Measurements from ENCODE around the gene TEP1.

The TEP1 gene

DNA sequence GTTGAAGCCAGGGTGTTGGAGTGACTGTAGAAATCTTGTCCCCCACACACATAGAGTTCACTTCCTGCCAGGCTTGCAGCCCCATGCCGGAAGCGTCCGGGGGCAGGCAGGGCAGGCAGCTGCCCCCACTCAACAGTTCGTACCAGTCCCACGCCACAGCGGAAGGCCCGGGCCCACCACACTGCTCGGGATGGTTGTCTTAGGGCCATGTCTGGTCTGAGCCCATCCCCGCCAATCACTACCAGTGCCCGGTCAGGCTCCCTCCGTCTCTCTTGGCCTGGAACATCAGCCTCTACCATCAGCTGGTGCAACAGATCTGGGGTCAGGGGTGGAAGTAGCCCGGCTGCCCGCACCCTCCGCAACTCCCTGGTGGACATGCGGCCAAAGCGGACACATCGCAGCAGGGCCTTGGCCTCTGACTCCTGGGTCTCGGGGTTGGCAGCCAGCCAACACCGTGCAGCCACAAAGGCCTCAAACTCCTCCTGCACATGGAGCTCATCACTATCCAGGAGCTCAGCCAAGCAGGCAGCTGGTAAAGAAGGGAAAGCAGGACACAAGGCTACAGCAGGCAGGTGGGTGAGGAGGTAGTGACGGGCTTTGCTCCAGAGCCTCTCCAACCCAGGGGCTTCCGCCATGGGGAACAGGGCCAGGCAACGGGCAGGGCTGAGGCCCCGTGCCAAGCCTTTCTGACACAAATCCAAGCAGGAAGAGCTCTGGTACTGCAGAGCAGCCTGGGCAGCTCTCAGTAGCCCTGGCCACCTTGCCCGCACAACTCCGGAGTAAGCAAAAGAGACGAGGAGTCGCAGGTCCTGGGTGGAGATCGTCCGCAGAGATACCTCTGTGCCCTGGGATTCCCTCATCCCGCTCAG is 16.7 kb upstream of the TEP1 start:
- no peak for DNase-seq

DNA sequence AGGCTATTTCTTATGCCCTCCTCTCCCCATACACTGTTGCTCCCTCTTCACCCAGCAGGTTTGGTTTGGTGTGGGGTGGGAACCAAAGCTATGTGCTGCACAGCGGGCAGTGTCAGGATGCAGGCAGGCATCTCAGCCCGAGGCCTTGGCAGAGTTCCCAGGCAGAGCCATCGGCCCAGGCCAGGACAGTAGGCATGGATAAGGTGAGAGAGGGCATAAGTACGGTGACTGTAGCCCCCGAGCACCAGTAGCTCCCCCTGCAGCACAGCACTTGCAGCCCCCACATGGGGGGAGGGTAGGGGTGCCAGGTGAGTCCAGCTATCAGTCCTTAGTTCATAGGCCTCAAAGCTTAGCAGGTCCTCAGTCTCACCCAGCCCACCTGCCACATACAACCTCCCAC is 15.5 kb upstream of the TEP1 start:
- DNase-seq, result no peak

GRCh38 chr14:20428010-20428365 is 14.7 kb upstream of the TEP1 start:
- DNase-seq, result no peak

- DNase-seq, result no peak
Observed at GRCh38 chr14:20427231-20428009, 14.1 kb upstream of the TEP1 start.

- no peak for DNase-seq
Observed at GRCh38 chr14:20424851-20425250, 11.6 kb upstream of the TEP1 start.

DNA sequence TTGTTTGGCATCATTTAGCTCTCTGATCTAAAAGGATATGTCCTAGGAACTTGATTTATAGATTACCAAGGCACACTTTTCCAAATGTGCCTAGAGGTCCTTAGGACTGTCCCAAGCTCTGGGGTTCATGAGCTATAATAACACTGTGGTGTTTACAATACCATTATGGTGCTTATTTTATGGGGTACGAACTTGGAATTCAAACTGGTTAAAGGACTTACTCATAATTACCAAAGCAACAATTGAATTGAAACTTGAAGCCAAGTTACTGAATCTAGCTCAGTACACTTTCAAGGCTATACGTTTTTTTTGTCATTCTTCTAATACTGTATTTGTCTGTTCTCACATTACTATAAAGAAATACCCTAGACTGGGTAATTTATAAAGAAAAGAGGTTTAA is 9.6 kb upstream of the TEP1 start:
- no peak for DNase-seq

GRCh38 chr14:20421267-20421666 is 8.0 kb upstream of the TEP1 start:
- DNase-seq, result no peak

DNA sequence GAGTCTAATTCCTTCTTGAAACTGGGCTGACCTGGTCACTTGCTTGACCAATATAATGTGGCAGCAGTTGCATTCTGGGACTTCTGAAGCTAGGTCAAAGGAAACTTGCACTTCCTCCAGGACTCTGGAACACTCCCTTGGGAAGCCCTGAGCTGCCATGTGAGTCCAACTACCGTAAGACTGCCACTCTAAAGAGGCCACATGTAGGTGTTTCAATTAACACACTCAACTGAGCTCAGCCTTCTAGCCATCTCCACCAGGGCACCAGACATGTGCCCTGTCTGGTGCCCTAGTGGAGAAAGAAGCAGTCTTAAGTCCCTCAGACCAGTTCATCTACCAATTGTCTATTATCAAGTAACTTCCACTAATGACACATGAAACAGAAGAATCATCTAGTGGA is 6.1 kb upstream of the TEP1 start:
- no peak for DNase-seq

DNA sequence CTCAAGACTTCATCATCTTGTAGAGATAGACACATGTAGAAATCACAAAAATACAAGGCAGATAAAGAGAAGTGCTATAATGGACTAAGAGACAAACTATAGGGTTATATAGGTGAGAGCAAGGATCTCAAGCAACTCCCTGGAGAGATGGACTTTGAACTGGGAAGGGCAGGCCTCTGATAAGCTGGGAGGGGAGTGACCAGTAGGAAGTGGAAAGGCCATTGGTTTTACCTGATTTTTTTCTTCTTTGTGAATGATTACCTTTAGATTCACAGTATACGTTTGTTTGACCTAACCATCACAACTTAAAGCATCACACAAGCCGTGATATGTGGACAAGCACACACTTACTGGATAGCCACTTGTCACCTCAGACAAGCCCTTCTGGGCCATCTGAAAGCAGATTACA is 5.2 kb upstream of the TEP1 start:
- no peak for DNase-seq

GRCh38 chr14:20417250-20418186 is 4.2 kb upstream of the TEP1 start:
- no peak for DNase-seq

GRCh38 chr14:20416223-20416622 is 2.9 kb upstream of the TEP1 start:
- no peak for DNase-seq

DNA sequence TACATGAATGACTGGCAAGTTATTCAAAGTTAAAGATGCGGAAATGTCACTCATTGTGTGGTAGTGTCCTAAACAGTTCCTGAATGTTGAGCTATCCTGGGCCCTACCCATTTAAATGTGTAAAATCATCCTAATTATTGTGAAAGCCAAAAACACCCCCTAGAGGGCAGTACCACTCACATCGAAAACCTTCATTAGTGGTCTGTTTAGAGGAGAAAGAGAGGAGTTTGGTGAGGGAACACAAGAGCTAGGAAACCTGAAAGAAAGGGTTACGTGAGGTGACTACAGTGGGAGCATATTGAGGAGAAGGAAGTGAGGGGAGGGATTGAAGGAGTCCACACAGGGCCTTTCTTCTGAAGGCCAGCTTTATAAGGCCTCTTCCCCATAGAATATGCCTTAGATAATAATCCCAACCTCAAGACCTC is 2.5 kb upstream of the TEP1 start:
- DNase-seq, result no peak

GRCh38 chr14:20413744-20414082 is 412 bp upstream of the TEP1 start:
- no peak for DNase-seq

DNA sequence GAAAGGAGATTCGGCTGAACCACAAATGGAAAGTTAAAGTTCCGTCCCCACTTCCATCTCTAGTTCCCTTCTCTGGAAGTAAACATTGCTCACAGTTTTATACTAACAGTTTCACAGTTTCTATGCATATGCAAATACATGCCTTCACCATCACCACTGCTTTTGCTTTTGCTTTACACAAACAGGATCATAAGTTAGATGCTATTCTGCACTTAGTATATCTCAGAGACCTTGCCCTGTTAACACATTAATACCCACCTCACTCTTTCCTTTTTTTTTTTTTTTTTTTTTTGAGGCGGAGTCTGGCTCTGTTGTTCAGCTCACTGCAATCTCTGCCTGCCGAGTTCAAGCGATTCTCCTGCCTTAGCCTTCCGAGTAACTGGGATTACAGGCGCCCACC is 890 bp downstream of the TEP1 start:
- DNase-seq, result no peak

- DNase-seq, result no peak
Observed at GRCh38 chr14:20409226-20409625, 4.1 kb downstream of the TEP1 start.

GRCh38 chr14:20403521-20403920 is 9.8 kb downstream of the TEP1 start:
- DNase-seq, result no peak

- DNase-seq, result peak; percentile 5
Observed at GRCh38 chr14:20400965-20401593, 12.2 kb downstream of the TEP1 start.

DNA sequence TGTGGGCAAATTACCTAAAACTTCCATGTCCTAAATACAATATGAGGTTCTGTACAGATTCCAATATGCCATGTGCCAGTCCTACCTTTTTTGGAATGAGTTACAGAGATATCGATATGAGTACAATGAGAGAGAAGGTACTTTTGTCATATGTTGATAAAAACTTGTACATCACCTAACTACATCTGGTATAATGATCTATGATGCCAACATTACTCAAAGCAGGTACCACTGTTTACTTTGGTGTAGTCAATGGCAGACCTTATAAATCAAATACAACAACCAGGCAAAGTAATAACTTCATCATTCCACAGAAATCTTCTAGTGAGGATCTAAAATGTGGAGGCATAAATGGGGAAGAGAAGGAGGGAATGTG is 12.7 kb downstream of the TEP1 start:
- DNase-seq, result no peak

GRCh38 chr14:20397511-20397910 is 15.8 kb downstream of the TEP1 start:
- no peak for DNase-seq

DNA sequence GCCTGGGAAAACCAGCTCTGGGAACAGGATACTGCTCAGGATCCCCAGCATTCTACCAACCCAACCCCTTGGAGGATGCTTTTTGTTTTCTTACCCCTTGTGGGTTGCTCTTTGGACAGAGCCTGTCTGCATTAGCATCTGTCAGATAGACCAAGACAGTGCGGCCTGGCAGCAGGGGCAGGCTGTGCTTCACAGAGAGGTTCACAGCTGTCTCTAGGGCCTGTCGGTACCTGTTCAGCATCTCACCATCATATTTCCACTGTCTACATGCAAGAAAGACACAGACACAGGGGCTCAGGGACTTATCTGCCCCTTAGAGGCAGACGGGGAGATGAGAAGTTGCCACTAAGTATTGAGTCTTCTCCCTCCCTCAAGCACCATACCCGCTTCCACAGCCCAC is 21.8 kb downstream of the TEP1 start:
- no peak for DNase-seq

DNA sequence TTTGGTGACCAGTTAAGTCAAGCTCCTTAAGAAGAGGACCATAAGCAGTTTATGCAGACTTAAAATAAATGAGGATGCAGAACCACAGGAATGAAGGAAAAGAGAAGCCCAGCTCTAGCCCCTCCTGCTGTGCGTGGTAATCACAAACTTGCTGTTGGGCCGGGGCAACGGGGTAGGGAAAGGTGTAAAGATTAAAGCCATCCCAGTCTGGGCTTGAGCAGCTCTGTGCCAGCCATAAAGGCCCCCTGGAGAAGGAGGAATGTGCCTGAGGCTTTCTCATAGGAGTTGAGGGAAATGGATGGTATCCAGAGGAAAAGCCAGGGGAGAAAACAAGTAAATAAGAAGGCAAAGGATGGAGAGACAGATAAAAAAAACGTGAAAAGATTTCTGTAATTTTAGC is 25.1 kb downstream of the TEP1 start:
- no peak for DNase-seq

- DNase-seq, result no peak
Observed at GRCh38 chr14:20387576-20387975, 25.7 kb downstream of the TEP1 start.

DNA sequence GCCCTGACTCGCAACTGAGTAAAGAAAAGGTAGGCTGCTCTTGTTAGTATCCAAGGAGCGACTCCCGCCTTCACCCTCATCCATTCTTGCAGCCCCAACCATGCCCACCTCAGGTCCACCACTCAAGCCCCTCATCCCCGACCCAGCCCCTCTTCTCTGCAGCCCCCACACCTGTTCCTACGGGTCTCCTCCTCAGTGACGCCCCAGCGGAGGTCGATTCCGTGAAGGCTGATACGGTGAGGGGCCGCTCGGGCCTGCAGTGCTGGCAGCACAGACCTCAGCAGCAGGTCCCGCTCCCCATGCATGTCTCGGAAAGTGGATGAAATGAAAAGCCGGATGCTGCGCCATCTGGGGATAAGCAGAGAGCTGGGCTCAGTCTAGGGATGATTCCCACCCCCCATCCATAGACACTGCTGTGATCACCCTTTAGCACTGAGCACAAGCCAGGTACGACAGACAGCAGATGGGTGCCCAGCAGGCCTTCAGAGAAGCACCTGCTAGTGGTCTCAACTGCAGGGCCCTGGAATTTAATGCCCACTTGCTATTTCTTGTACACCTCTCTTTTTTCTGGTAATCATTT is 26.9 kb downstream of the TEP1 start:
- DNase-seq, result no peak

All from NK-92 treated with Interleukin-12 subunit alpha and Interleukin-12 subunit beta, amount 100 ng/mL, for 24 hours (cell line).